GDM1 (cell line): ENCODE data around the gene FAM120C.

Experiments
- DNase-seq: peaks from one replicate; lab custom pipeline; 2025; lab: John Stamatoyannopoulos, UW

FAM120C gene

GRCh38 chrX:54134269-54134668 is 48.8 kb downstream of the FAM120C start:
- DNase-seq, result no peak

- no peak for DNase-seq
Observed at GRCh38 chrX:54116391-54116790, 66.7 kb downstream of the FAM120C start.

- no peak for DNase-seq
Observed at GRCh38 chrX:54093571-54093970, 89.5 kb downstream of the FAM120C start.

- no peak for DNase-seq
Observed at GRCh38 chrX:54093159-54093558, 89.9 kb downstream of the FAM120C start.

- no peak for DNase-seq
Observed at GRCh38 chrX:54090880-54091279, 92.2 kb downstream of the FAM120C start.

GRCh38 chrX:54089191-54089590 is 93.9 kb downstream of the FAM120C start:
- no peak for DNase-seq

GRCh38 chrX:54087661-54088060 is 95.4 kb downstream of the FAM120C start:
- no peak for DNase-seq

- DNase-seq, result no peak
Observed at GRCh38 chrX:54085666-54086065, 97.4 kb downstream of the FAM120C start.

GRCh38 chrX:54076903-54077302 is 106.2 kb downstream of the FAM120C start:
- no peak for DNase-seq

GRCh38 chrX:54074826-54075225 is 108.2 kb downstream of the FAM120C start:
- DNase-seq, result no peak

- DNase-seq, result peak; percentile 20
Observed at GRCh38 chrX:54067766-54068165, 115.3 kb downstream of the FAM120C start.

GRCh38 chrX:54066841-54067240 is 116.2 kb downstream of the FAM120C start:
- no peak for DNase-seq

GRCh38 chrX:54064564-54064963 is 118.5 kb downstream of the FAM120C start:
- DNase-seq, result no peak

- no peak for DNase-seq
Observed at GRCh38 chrX:54063361-54063760, 119.7 kb downstream of the FAM120C start.

- DNase-seq, result no peak
Observed at GRCh38 chrX:54049801-54050200, 133.3 kb downstream of the FAM120C start.

GRCh38 chrX:54048412-54048811 is 134.6 kb downstream of the FAM120C start:
- DNase-seq, result no peak

- no peak for DNase-seq
Observed at GRCh38 chrX:54045563-54046228, 137.4 kb downstream of the FAM120C start.

- DNase-seq, result no peak
Observed at GRCh38 chrX:54044877-54045338, 138.1 kb downstream of the FAM120C start.

GRCh38 chrX:54044126-54044876 is 138.8 kb downstream of the FAM120C start, which contains the start of gene PHF8:
PHF8 (minus strand) TSS chrX:54044473; CDS start chrX:54042728, 1,745 bp downstream.
- DNase-seq, result peak; percentile 94

GRCh38 chrX:54043541-54044125 is 139.4 kb downstream of the FAM120C start:
- no peak for DNase-seq

- no peak for DNase-seq
Observed at GRCh38 chrX:54043056-54043455, 140.0 kb downstream of the FAM120C start.

GRCh38 chrX:54042609-54043021 is 140.4 kb downstream of the FAM120C start:
- DNase-seq, result no peak

- no peak for DNase-seq
Observed at GRCh38 chrX:54030329-54030728, 152.7 kb downstream of the FAM120C start.
